MM.1S (cell line): Measurements from ENCODE around the gene PRG2.

Source experiments
- DNase-seq: peaks from one replicate; pipeline ENCODE4 v3.0.0-alpha.2; 2015
- H2AFZ ChIP-seq: fragments of 300-600 bp; sonication (generic); 2 replicates; pipeline ENCODE4 v1.6.0; 2016; ENCODE audit warnings: antibody characterized with exemption, low read length
- H3F3A ChIP-seq: fragments of 300-600 bp; sonication (generic); 2 replicates; pipeline ENCODE4 v1.6.1; 2016; ENCODE audit warnings: mild to moderate bottlenecking, antibody characterized with exemption, low read length, moderate library complexity, mixed read lengths; ENCODE audit not compliant: insufficient read depth
- H3K27ac ChIP-seq: fragments of 300-600 bp; sonication (generic); 2 replicates; pipeline ENCODE4 v1.5.1; 2016; ENCODE audit warnings: mild to moderate bottlenecking, low read length
- H3K27me3 ChIP-seq: fragments of 300-600 bp; sonication (generic); replicated peaks from 2 replicates; pipeline ENCODE4 v1.6.0; 2016; ENCODE audit warnings: low read length; ENCODE audit not compliant: insufficient read depth
- H3K36me3 ChIP-seq: fragments of 300-600 bp; sonication (generic); replicated peaks from 2 replicates; pipeline ENCODE4 v1.6.1; 2016; ENCODE audit warnings: mild to moderate bottlenecking, low read length, mixed read lengths; ENCODE audit not compliant: insufficient read depth
- H3K4me1 ChIP-seq: fragments of 300-600 bp; sonication (generic); 2 replicates; pipeline ENCODE4 v1.6.1; 2016; ENCODE audit warnings: low read length, mixed read lengths
- H3K4me2 ChIP-seq: fragments of 300-600 bp; sonication (generic); 2 replicates; pipeline ENCODE4 v1.6.0; 2016; ENCODE audit warnings: low read depth, low read length
- H3K4me3 ChIP-seq: fragments of 300-600 bp; sonication (generic); 2 replicates; pipeline ENCODE4 v1.5.1; 2016; ENCODE audit warnings: low read length, mixed read lengths
- H3K79me2 ChIP-seq: fragments of 300-600 bp; sonication (generic); 2 replicates; pipeline ENCODE4 v1.6.1; 2016; ENCODE audit warnings: mixed run types, low read length, mixed read lengths
- H3K9ac ChIP-seq: fragments of 300-600 bp; sonication (generic); 2 replicates; pipeline ENCODE4 v1.6.1; 2016; ENCODE audit warnings: low read length, mixed read lengths
- H3K9me2 ChIP-seq: fragments of 300-600 bp; sonication (generic); replicated peaks from 2 replicates; pipeline ENCODE4 v1.6.1; 2016; ENCODE audit warnings: mild to moderate bottlenecking, low read length, mixed read lengths; ENCODE audit not compliant: insufficient read depth
- H3K9me3 ChIP-seq: fragments of 300-600 bp; sonication (generic); replicated peaks from 2 replicates; pipeline ENCODE4 v1.6.1; 2016; ENCODE audit warnings: mild to moderate bottlenecking, low read length, mixed read lengths; ENCODE audit not compliant: insufficient read depth
- H4K20me1 ChIP-seq: fragments of 300-600 bp; sonication (generic); 2 replicates; pipeline ENCODE4 v1.6.1; 2016; ENCODE audit warnings: mild to moderate bottlenecking, low read length, moderate library complexity, mixed read lengths; ENCODE audit not compliant: insufficient read depth
- EZH2 ChIP-seq: fragments of 300-600 bp; sonication (generic); optimal IDR thresholded peaks from 2 replicates; pipeline ENCODE3; 2017; ENCODE audit warnings: low read depth, mild to moderate bottlenecking, antibody characterized with exemption, low read length, mixed read lengths
- EZH2phosphoT487 ChIP-seq: fragments of 300-600 bp; sonication (generic); IDR thresholded peaks from 2 replicates; pipeline ENCODE4 v1.6.1; 2018; ENCODE audit warnings: antibody characterized with exemption, low read length
- TF ChIP-seq, protein P1 (sequence below): fragments of 300-600 bp; sonication (generic); IDR thresholded peaks from 2 replicates; pipeline ENCODE4 v1.5.1; 2016; ENCODE audit warnings: antibody characterized with exemption, low read length, mixed read lengths

The PRG2 gene

GRCh38 chr11:57349491-57350274 lies 40.8 kb downstream of the PRG2 start:
- Histone ChIP-seq H3K9me2 (no peaks in the 10 kb centered on the region), H3K9me3 (no peaks in the 10 kb centered on the region), H3K36me3 (no peaks in the 10 kb centered on the region), H3K4me1 (no peaks in the 10 kb centered on the region), H3K27ac (no peak overlapping the region), H4K20me1 (no peaks in the 10 kb centered on the region), H3K27me3 (0 out of 2 replicates have a peak, but pooled peaks cover 5% of the 10 kb centered on the region), H3K4me2 (peak overlapping the region; percentile 40; the same call in 1 of the 2 replicates), H3F3A (no peaks in the 10 kb centered on the region), H3K4me3 (no peak overlapping the region), H3K9ac (no peak overlapping the region), H2AFZ (peak overlapping the region; percentile 80), H3K79me2 (no peaks in the 10 kb centered on the region)
- TF ChIP-seq, protein P1, sequence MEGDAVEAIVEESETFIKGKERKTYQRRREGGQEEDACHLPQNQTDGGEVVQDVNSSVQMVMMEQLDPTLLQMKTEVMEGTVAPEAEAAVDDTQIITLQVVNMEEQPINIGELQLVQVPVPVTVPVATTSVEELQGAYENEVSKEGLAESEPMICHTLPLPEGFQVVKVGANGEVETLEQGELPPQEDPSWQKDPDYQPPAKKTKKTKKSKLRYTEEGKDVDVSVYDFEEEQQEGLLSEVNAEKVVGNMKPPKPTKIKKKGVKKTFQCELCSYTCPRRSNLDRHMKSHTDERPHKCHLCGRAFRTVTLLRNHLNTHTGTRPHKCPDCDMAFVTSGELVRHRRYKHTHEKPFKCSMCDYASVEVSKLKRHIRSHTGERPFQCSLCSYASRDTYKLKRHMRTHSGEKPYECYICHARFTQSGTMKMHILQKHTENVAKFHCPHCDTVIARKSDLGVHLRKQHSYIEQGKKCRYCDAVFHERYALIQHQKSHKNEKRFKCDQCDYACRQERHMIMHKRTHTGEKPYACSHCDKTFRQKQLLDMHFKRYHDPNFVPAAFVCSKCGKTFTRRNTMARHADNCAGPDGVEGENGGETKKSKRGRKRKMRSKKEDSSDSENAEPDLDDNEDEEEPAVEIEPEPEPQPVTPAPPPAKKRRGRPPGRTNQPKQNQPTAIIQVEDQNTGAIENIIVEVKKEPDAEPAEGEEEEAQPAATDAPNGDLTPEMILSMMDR = peak; percentile 88
- TF ChIP-seq EZH2phosphoT487 (no peak), EZH2 (no peak)
- DNase-seq = peak; percentile 39

DNA sequence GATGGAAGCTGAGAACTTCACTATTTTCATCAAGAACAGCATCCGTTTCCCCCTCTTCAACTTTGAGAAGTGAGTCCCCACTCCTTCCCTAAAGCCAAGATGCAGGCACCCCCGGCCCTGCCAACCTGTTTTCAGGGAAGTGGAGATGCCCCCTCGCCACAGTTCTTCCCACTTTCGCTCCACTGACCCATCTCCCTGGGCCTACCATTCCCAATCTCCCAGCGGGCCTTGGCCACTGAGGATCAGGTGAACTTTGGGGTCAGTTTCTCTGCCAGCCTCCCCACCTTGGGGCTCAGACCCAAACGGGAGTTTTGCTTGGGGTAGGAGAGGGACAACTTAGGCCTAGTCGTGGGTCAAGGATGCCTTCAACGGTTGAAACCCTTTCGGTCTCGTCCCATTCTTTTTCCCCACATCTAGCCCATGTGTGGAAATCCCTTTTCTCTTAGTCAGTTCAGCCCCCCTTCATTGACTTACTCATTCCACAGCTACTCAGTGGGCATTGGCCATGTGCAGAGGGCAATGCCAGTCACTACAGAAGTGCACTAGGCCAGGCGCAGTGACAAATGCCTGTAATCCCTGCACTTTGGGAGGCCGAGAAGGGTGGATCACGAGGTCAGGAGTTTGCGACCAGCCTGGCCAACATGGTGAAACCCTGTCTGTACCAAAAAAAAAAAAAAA lies 41.7 kb downstream of the PRG2 start:
- H3K27ac ChIP-seq = no peak overlapping the region
- no peaks in the 10 kb centered on the region for H4K20me1 ChIP-seq
- H3K4me3 ChIP-seq = no peak overlapping the region
- no peaks in the 10 kb centered on the region for H3K36me3 ChIP-seq
- H3K4me2 ChIP-seq = no peak overlapping the region
- no peak for DNase-seq
- TF ChIP-seq EZH2phosphoT487 (no peak), EZH2 (no peak)
- TF ChIP-seq, protein P1 = no peak
- no peak overlapping the region for H2AFZ ChIP-seq
- H3K27me3 ChIP-seq = 0 out of 2 replicates have a peak, but pooled peaks cover 5% of the 10 kb centered on the region
- H3K9ac ChIP-seq = no peak overlapping the region
- no peaks in the 10 kb centered on the region for H3K9me2 ChIP-seq
- no peaks in the 10 kb centered on the region for H3F3A ChIP-seq
- no peaks in the 10 kb centered on the region for H3K4me1 ChIP-seq
- no peaks in the 10 kb centered on the region for H3K9me3 ChIP-seq
- no peaks in the 10 kb centered on the region for H3K79me2 ChIP-seq

DNA sequence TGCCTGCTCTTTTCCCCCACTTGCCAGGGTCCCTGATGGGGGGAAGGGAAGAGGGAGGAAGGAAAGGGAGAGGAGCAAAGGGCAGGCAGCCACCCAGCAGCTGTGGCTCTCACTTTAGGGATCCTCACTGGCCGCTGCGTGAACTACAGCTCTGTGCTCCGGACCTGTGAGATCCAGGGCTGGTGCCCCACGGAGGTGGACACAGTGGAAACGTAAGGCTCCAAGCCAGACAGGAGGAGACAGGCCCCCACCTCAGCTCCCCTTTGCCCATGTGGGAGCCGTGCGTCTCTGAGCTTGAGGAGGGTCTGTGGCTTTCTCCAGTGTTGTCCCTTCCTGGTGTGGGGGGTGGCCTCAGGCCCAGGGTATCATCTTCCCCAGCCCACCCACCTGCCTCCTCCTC lies 42.4 kb downstream of the PRG2 start:
- Histone ChIP-seq H3K79me2 (no peaks in the 10 kb centered on the region), H3K4me2 (no peak overlapping the region), H3K4me3 (no peak overlapping the region), H3K4me1 (no peaks in the 10 kb centered on the region), H4K20me1 (no peaks in the 10 kb centered on the region), H3K36me3 (no peaks in the 10 kb centered on the region), H3K27me3 (0 out of 2 replicates have a peak, but pooled peaks cover 5% of the 10 kb centered on the region), H3K27ac (no peak overlapping the region), H3F3A (no peaks in the 10 kb centered on the region), H3K9ac (no peak overlapping the region), H2AFZ (no peak overlapping the region), H3K9me2 (no peaks in the 10 kb centered on the region), H3K9me3 (no peaks in the 10 kb centered on the region)
- no peak for DNase-seq
- TF ChIP-seq EZH2 (no peak), EZH2phosphoT487 (no peak)
- TF ChIP-seq, protein P1 = no peak
